ENCODE measurements around the gene POLR2H.

Gene POLR2H

GRCh38 chr3:184372296-184372821, 10.8 kb downstream of the POLR2H start:
- no peak for DNase-seq

GRCh38 chr3:184372911-184373310, 11.4 kb downstream of the POLR2H start:
- no peak for DNase-seq

- DNase-seq: no peak
Observed at GRCh38 chr3:184373422-184373821, 11.9 kb downstream of the POLR2H start.

- DNase-seq: no peak
Observed at GRCh38 chr3:184375747-184376461, 14.4 kb downstream of the POLR2H start.

- no peak for DNase-seq
Observed at GRCh38 chr3:184377374-184377773, 15.9 kb downstream of the POLR2H start.

- no peak for DNase-seq
Observed at GRCh38 chr3:184377882-184378445, 16.5 kb downstream of the POLR2H start, which contains the start of gene THPO. TSS of gene THPO (minus strand) at chr3:184378207. CDS start at chr3:184376259, 1,948 bp downstream.

- DNase-seq: no peak
Observed at GRCh38 chr3:184378651-184379357, 17.3 kb downstream of the POLR2H start.

- no peak for DNase-seq
Observed at GRCh38 chr3:184379358-184380184, 18.1 kb downstream of the POLR2H start, which contains the start of gene CHRD. TSS of gene CHRD (plus strand) at chr3:184380054. CDS start at chr3:184380319, 265 bp downstream.

- DNase-seq: no peak
Observed at GRCh38 chr3:184380185-184380626, 18.7 kb downstream of the POLR2H start.

GRCh38 chr3:184380627-184381260, 19.2 kb downstream of the POLR2H start:
- DNase-seq: no peak

GRCh38 chr3:184381261-184382224, 20.0 kb downstream of the POLR2H start:
- no peak for DNase-seq

- no peak for DNase-seq
Observed at GRCh38 chr3:184382326-184383032, 21.0 kb downstream of the POLR2H start.

GRCh38 chr3:184383033-184383740, 21.7 kb downstream of the POLR2H start:
- no peak for DNase-seq

GRCh38 chr3:184384342-184384741, 22.8 kb downstream of the POLR2H start:
- DNase-seq: no peak

GRCh38 chr3:184384856-184385422, 23.4 kb downstream of the POLR2H start:
- DNase-seq: no peak

GRCh38 chr3:184386047-184386806, 24.7 kb downstream of the POLR2H start:
- no peak for DNase-seq

GRCh38 chr3:184387174-184387714, 25.7 kb downstream of the POLR2H start:
- no peak for DNase-seq

Measured in DMS153 (cell line).